HG03095 (cell line): Measurements from ENCODE around the gene TMCO4.

Experiments
- ATAC-seq: cut with Tn5 transposase; IDR thresholded peaks from one replicate; pipeline ENCODE4 v1.9.1; 2021; ENCODE audit warnings: moderate library complexity; ENCODE audit not compliant: unreplicated experiment

The TMCO4 gene

GRCh38 chr1:19662313-19662712, 137.4 kb downstream of the TMCO4 start:
- no peak for ATAC-seq

- ATAC-seq = no peak
These were observed 137.9 kb downstream of the TMCO4 start for GRCh38 chr1:19661721-19662228.

GRCh38 chr1:19658186-19658585, 141.5 kb downstream of the TMCO4 start:
- ATAC-seq = no peak

- no peak for ATAC-seq
These were observed 142.2 kb downstream of the TMCO4 start for GRCh38 chr1:19657511-19657910.

GRCh38 chr1:19656780-19657466, 142.8 kb downstream of the TMCO4 start:
- ATAC-seq = no peak

- no peak for ATAC-seq
These were observed 143.5 kb downstream of the TMCO4 start for GRCh38 chr1:19656134-19656779.

GRCh38 chr1:19655718-19656080, 144.0 kb downstream of the TMCO4 start:
- no peak for ATAC-seq

- ATAC-seq = no peak
These were observed 144.6 kb downstream of the TMCO4 start for GRCh38 chr1:19654886-19655717.

- ATAC-seq = no peak
These were observed 145.3 kb downstream of the TMCO4 start for GRCh38 chr1:19654386-19654785.

- ATAC-seq = no peak
These were observed 148.5 kb downstream of the TMCO4 start for GRCh38 chr1:19651141-19651737.

- no peak for ATAC-seq
These were observed 149.1 kb downstream of the TMCO4 start for GRCh38 chr1:19650416-19651140.

GRCh38 chr1:19648689-19649088, 151.0 kb downstream of the TMCO4 start:
- ATAC-seq = no peak

- ATAC-seq = no peak
These were observed 151.5 kb downstream of the TMCO4 start for GRCh38 chr1:19648239-19648638.

- no peak for ATAC-seq
These were observed 152.1 kb downstream of the TMCO4 start for GRCh38 chr1:19647643-19648042.

- ATAC-seq = no peak
These were observed 153.1 kb downstream of the TMCO4 start for GRCh38 chr1:19646377-19647319.

- ATAC-seq = no peak
These were observed 154.1 kb downstream of the TMCO4 start for GRCh38 chr1:19645411-19646251.

GRCh38 chr1:19644681-19645410, 154.9 kb downstream of the TMCO4 start:
- no peak for ATAC-seq

GRCh38 chr1:19644395-19644680, 155.4 kb downstream of the TMCO4 start:
- no peak for ATAC-seq
